SK-N-SH (cell line): ENCODE results near the gene HEBP2. TPM values are rescaled to one million over a fixed set of nuclear protein-coding genes. Genes with fewer than 3 reads are reported as not detected.

Experiments
- CTCF ChIA-PET: fragments of 300-600, 350-600 bp; formaldehyde crosslinking; extraction: SDS; loops from one replicate; lab custom pipeline; 2021; lab: Yijun Ruan, JAX
- POLR2A ChIA-PET: fragments of 350-600 bp; sonication (Branson Sonifier 250); formaldehyde crosslinking; extraction: SDS; loops from one replicate; lab custom pipeline; 2020; ENCODE audit warnings: antibody characterized with exemption, inconsistent platforms; lab: Yijun Ruan, JAX
- DNase-seq: peaks from one replicate; pipeline ENCODE4 v3.0.0; 2012
- H2AFZ ChIP-seq: fragments of 200-600 bp; sonication (generic); 2 replicates; pipeline ENCODE4 v1.8.1; 2016; ENCODE audit warnings: antibody characterized with exemption, mild to moderate bottlenecking, low read depth
- H3F3A ChIP-seq: fragments of 200-600 bp; sonication (generic); replicated peaks from 2 replicates; pipeline ENCODE3; 2016; ENCODE audit warnings: antibody characterized with exemption, mild to moderate bottlenecking; ENCODE audit not compliant: insufficient read depth
- H3K27ac ChIP-seq, 2 experiments: fragments of 200-500 bp in 1 of 2; fragments of 200-600 bp in 1 of 2; sonication (Bioruptor generic) in 1 of 2; sonication (generic), shearing (Covaris generic) in 1 of 2; 2 replicates each; pipeline versions ENCODE4 v1.5.1 to v1.6.1; 2014 to 2016; ENCODE audit warnings: low read depth in 2 of 2, inconsistent platforms in 1 of 2, low read length in 1 of 2, mild to moderate bottlenecking in 1 of 2, mixed read lengths in 1 of 2
- H3K27me3 ChIP-seq: fragments of 200-600 bp; sonication (generic), shearing (Covaris generic); 2 replicates; pipeline ENCODE4 v1.6.1; 2016; ENCODE audit warnings: mixed run types; ENCODE audit not compliant: insufficient read depth
- H3K36me3 ChIP-seq, 2 experiments: fragments of 200-500 bp in 1 of 2; fragments of 200-600 bp in 1 of 2; sonication (Bioruptor generic) in 1 of 2; sonication (generic) in 1 of 2; replicated peaks in 1 of 2; 2 replicates each; pipeline versions ENCODE3 to v1.5.1; 2014 to 2016; ENCODE audit warnings: low read length in 1 of 2, mild to moderate bottlenecking in 1 of 2; ENCODE audit not compliant: insufficient read depth in 2 of 2, control insufficient read depth in 1 of 2
- H3K4me1 ChIP-seq, 2 experiments: fragments of 200-500 bp in 1 of 2; fragments of 200-600 bp in 1 of 2; sonication (Bioruptor generic) in 1 of 2; sonication (generic), shearing (Covaris generic) in 1 of 2; 2 replicates each; pipeline versions ENCODE4 v1.5.1 to v1.6.1; 2014 to 2016; ENCODE audit warnings: low read depth in 1 of 2, low read length in 1 of 2, mixed run types in 1 of 2; ENCODE audit not compliant: insufficient read depth in 2 of 2, control insufficient read depth in 1 of 2
- H3K4me2 ChIP-seq: fragments of 200-600 bp; sonication (generic), shearing (Covaris generic); 2 replicates; pipeline ENCODE4 v1.6.1; 2017; ENCODE audit warnings: mixed run types
- H3K4me3 ChIP-seq, 2 experiments: fragments of 200-500 bp in 1 of 2; fragments of 200-600 bp in 1 of 2; sonication (Bioruptor generic) in 1 of 2; sonication (generic), shearing (Covaris generic) in 1 of 2; 2 replicates each; pipeline versions ENCODE4 v1.5.1 to v1.8.1; 2014 to 2016; ENCODE audit warnings: low read depth in 2 of 2, inconsistent platforms in 1 of 2, low read length in 1 of 2, mild to moderate bottlenecking in 1 of 2, mixed read lengths in 1 of 2, moderate library complexity in 1 of 2
- H3K79me2 ChIP-seq: fragments of 200-600 bp; sonication (generic); 2 replicates; pipeline ENCODE4 v1.8.1; 2017; ENCODE audit warnings: mild to moderate bottlenecking; ENCODE audit not compliant: insufficient read depth
- H3K9ac ChIP-seq: fragments of 200-600 bp; sonication (generic); 2 replicates; pipeline ENCODE4 v1.6.1; 2017; ENCODE audit warnings: mixed run types
- H3K9me2 ChIP-seq: fragments of 200-600 bp; sonication (generic); 2 replicates; pipeline ENCODE4 v1.6.1; 2017; ENCODE audit warnings: mixed run types
- H3K9me3 ChIP-seq: fragments of 200-600 bp; sonication (generic); 2 replicates; pipeline ENCODE4 v1.6.1; 2017; ENCODE audit warnings: mixed run types, mild to moderate bottlenecking, moderate library complexity
- H4K20me1 ChIP-seq: fragments of 200-600 bp; sonication (generic); 2 replicates; pipeline ENCODE4 v1.6.1; 2017; ENCODE audit warnings: mild to moderate bottlenecking, mixed run types; ENCODE audit not compliant: insufficient read depth
- ELF1 ChIP-seq: IDR thresholded peaks from 2 replicates; pipeline ENCODE4 v1.4.0; 2012
- FOSL2 ChIP-seq: IDR thresholded peaks from 2 replicates; pipeline ENCODE4 v1.4.0; 2012; ENCODE audit warnings: low read depth, mild to moderate bottlenecking, moderate library complexity, borderline replicate concordance
- FOXJ3 ChIP-seq: sonication (generic); formaldehyde crosslinking; IDR thresholded peaks from 2 replicates; pipeline ENCODE4 v1.5.1; 2020; ENCODE audit warnings: mild to moderate bottlenecking, missing genetic modification reagents
- FOXM1 ChIP-seq: IDR thresholded peaks from 2 replicates; pipeline ENCODE4 v1.4.0; 2012; ENCODE audit warnings: low read depth, mild to moderate bottlenecking
- GABPA ChIP-seq: IDR thresholded peaks from 2 replicates; pipeline ENCODE4 v1.4.0; 2012; ENCODE audit warnings: low read depth, mild to moderate bottlenecking
- GATA2 ChIP-seq: sonication (generic); formaldehyde crosslinking; IDR thresholded peaks from 2 replicates; pipeline ENCODE4 v1.5.0; 2020; ENCODE audit warnings: mild to moderate bottlenecking, missing genetic modification reagents
- MEF2A ChIP-seq: IDR thresholded peaks from 2 replicates; pipeline ENCODE4 v1.4.0; 2012; ENCODE audit warnings: low read depth, borderline replicate concordance
- MXI1 ChIP-seq: IDR thresholded peaks from 2 replicates; pipeline ENCODE4 v1.6.1; 2012; ENCODE audit warnings: mild to moderate bottlenecking, low read depth, low read length, improper control_type of control experiment
- NRF1 ChIP-seq: IDR thresholded peaks from 2 replicates; pipeline ENCODE4 v1.6.1; 2012; ENCODE audit warnings: low read depth, mild to moderate bottlenecking, low read length
- PBX3 ChIP-seq: IDR thresholded peaks from 2 replicates; pipeline ENCODE4; 2012
- POLR2AphosphoS5 ChIP-seq: IDR thresholded peaks from 2 replicates; pipeline ENCODE4 v1.6.1; 2012; ENCODE audit warnings: low read depth, low read length
- RCOR1 ChIP-seq: fragments of 150-350 bp; IDR thresholded peaks from 2 replicates; pipeline ENCODE4 v1.6.1; 2017; ENCODE audit warnings: antibody characterized with exemption, low read length
- RXRA ChIP-seq: IDR thresholded peaks from 2 replicates; pipeline ENCODE4 v1.4.0; 2012; ENCODE audit warnings: low read depth, mild to moderate bottlenecking, borderline replicate concordance
- SIN3A ChIP-seq: IDR thresholded peaks from 2 replicates; pipeline ENCODE4 v1.6.1; 2012; ENCODE audit warnings: low read depth, mild to moderate bottlenecking, low read length, moderate library complexity, borderline replicate concordance
- TAF1 ChIP-seq: IDR thresholded peaks from 2 replicates; pipeline ENCODE4 v1.6.1; 2012; ENCODE audit warnings: low read depth, mild to moderate bottlenecking, low read length, moderate library complexity, borderline replicate concordance
- TEAD4 ChIP-seq: IDR thresholded peaks from 2 replicates; pipeline ENCODE4 v1.4.0; 2012; ENCODE audit warnings: mild to moderate bottlenecking, borderline replicate concordance; ENCODE audit not compliant: insufficient read depth
- YY1 ChIP-seq: IDR thresholded peaks from 2 replicates; pipeline ENCODE4 v1.4.0; 2012; ENCODE audit warnings: low read depth, mild to moderate bottlenecking
- WGBS: methylation state at CpG from one replicate; pipeline ENCODE4 v1.1.6; 2017; ENCODE audit warnings: low lambda C conversion rate; 5-methylcytosine and 5-hydroxymethylcytosine counted together
- polyA plus RNA-seq, 3 experiments: library from polyadenylated mRNA; depleted of rRNA; stranded (reverse); fragments of >200 nt; gene quantifications; 2 replicates each; pipeline ENCODE4 v1.2.3, GENCODE V29; 2012
- TF ChIP-seq, protein P1 (sequence below): IDR thresholded peaks from 2 replicates; pipeline ENCODE4 v1.6.1; 2012; ENCODE audit warnings: mild to moderate bottlenecking, low read depth, low read length, moderate library complexity

HEBP2 gene
- polyA plus RNA-seq, 1 of the 3 experiments (the other 2 are of a cell fraction): 7.6 TPM

DNA sequence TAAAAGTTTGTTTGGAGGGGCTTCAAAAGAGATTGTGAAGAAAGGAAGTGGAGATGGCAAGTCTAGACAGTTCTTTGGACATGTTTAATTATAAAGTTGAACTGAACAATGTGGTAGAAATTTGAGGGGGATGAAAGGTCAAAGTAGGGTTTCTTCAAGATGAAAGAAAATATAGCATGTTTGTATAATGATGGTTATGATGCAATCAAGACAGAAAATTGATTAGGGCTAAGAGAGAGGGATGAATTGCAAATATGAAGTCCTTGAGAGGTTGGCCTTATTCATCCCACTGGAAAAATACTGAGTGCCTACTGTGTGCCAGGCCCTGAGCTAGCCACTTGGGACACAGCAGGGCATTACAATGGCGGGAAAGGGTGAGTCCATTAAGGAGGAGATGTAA lies 57.6 kb downstream of the HEBP2 start:
- no peaks in the 10 kb centered on the region for H3K79me2 ChIP-seq
- CTCF ChIA-PET: no interaction called here
- DNase-seq: no peak
- H3F3A ChIP-seq: no peaks in the 10 kb centered on the region
- no peak for TF ChIP-seq SIN3A
- TF ChIP-seq ELF1: no peak
- TF ChIP-seq PBX3: no peak
- TF ChIP-seq, protein P1, sequence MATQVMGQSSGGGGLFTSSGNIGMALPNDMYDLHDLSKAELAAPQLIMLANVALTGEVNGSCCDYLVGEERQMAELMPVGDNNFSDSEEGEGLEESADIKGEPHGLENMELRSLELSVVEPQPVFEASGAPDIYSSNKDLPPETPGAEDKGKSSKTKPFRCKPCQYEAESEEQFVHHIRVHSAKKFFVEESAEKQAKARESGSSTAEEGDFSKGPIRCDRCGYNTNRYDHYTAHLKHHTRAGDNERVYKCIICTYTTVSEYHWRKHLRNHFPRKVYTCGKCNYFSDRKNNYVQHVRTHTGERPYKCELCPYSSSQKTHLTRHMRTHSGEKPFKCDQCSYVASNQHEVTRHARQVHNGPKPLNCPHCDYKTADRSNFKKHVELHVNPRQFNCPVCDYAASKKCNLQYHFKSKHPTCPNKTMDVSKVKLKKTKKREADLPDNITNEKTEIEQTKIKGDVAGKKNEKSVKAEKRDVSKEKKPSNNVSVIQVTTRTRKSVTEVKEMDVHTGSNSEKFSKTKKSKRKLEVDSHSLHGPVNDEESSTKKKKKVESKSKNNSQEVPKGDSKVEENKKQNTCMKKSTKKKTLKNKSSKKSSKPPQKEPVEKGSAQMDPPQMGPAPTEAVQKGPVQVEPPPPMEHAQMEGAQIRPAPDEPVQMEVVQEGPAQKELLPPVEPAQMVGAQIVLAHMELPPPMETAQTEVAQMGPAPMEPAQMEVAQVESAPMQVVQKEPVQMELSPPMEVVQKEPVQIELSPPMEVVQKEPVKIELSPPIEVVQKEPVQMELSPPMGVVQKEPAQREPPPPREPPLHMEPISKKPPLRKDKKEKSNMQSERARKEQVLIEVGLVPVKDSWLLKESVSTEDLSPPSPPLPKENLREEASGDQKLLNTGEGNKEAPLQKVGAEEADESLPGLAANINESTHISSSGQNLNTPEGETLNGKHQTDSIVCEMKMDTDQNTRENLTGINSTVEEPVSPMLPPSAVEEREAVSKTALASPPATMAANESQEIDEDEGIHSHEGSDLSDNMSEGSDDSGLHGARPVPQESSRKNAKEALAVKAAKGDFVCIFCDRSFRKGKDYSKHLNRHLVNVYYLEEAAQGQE: no peak
- no peak for TF ChIP-seq POLR2AphosphoS5
- no peak for TF ChIP-seq TAF1
- no peak for TF ChIP-seq FOXM1
- no peak for TF ChIP-seq TEAD4
- TF ChIP-seq FOXJ3 (CRISPR knock-in tag): no peak
- no peak for TF ChIP-seq YY1
- TF ChIP-seq MXI1: no peak
- TF ChIP-seq GATA2 (CRISPR knock-in tag): no peak
- TF ChIP-seq RXRA: no peak
- TF ChIP-seq MEF2A: no peak
- no peak for TF ChIP-seq GABPA
- TF ChIP-seq FOSL2: no peak
- no peak for TF ChIP-seq NRF1
- TF ChIP-seq RCOR1: no peak
- TF ChIP-seq, all 33 proteins: peak for 0
- H3K9me2 ChIP-seq: no peaks in the 10 kb centered on the region
- no peaks in the 10 kb centered on the region; a peak in 1 of 4 replicates for H3K4me1 ChIP-seq
- no peak overlapping the region for H3K9ac ChIP-seq
- H3K27ac ChIP-seq: no peak overlapping the region
- no peaks in the 10 kb centered on the region for H4K20me1 ChIP-seq
- H3K36me3 ChIP-seq: no peaks in the 10 kb centered on the region
- H3K4me2 ChIP-seq: no peak overlapping the region
- no peak overlapping the region for H2AFZ ChIP-seq
- no peaks in the 10 kb centered on the region for H3K9me3 ChIP-seq
- POLR2A ChIA-PET: no interaction called here
- 10% methylated on average over 1 of the region's 1 CpG for WGBS
- no peak overlapping the region for H3K4me3 ChIP-seq
- peaks cover under 1% of the 10 kb centered on the region; the same call in 1 of the 2 replicates for H3K27me3 ChIP-seq
